ENCODE data around the gene VAMP8. TPM values are rescaled to one million over a fixed set of nuclear protein-coding genes. Genes with fewer than 3 reads are reported as not detected.

The VAMP8 gene
- total RNA-seq, 1 experiment from 2014 or later: 90.8 TPM

GRCh38 chr2:85628658-85629057, 51.3 kb downstream of the VAMP8 start:
- no peak overlapping the region for H3K27ac Mint-ChIP-seq (ENCODE audit: unreplicated experiment)
- H3K27me3 Mint-ChIP-seq (ENCODE audit: unreplicated experiment): no peaks in the 10 kb centered on the region
- no peaks in the 10 kb centered on the region for H3K4me1 Mint-ChIP-seq (ENCODE audit: low read depth, unreplicated experiment)
- DNase-seq: no peak
- H3K9me3 Mint-ChIP-seq (ENCODE audit: low read depth, unreplicated experiment): no peaks in the 10 kb centered on the region
- no peak for TF ChIP-seq CTCF (IDR thresholded peaks at IDR 0.05; ENCODE audit: unreplicated experiment)
- H3K4me3 Mint-ChIP-seq (ENCODE audit: low read depth, unreplicated experiment): no peak overlapping the region
- intact Hi-C loops (cut with micrococcal nuclease; ENCODE audit: unreplicated experiment): no loop called here
- BruUV-seq (replicated peaks): no TSS peak
- CTCF ChIA-PET: interaction anchor here (1.0 kb wide), 1 partner anchor 9 kb away, joined by 3 read pairs; no protein-coding TSS in a partner anchor
- peaks cover 70% of the 10 kb centered on the region for H3K36me3 Mint-ChIP-seq (ENCODE audit: insufficient read depth, unreplicated experiment)

DNA sequence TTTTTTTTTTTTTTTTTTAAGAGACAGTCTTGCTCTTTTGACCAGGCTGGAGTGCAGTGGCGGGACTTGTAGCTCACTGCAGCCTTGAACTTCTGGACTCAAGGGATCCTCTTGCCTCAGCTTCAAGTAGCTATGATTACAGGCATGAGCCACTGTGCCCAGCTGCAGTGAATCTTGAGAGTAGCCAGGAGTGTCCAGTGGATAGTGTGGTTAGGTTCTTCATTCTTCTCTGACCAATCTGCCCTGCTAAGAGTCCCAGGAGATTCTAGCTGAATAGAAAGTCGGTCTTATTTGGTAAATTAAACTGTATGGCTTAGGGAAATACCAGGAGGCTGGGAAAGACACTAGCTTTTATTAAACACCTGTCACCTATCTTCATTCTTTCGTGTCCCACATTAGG, 53.9 kb downstream of the VAMP8 start:
- CTCF ChIA-PET: interaction anchor here (0.7 kb wide), 2 partner anchors 82 to 111 kb away, joined by 5 read pairs; no protein-coding TSS in a partner anchor
- intact Hi-C loops (cut with micrococcal nuclease; ENCODE audit: unreplicated experiment): no loop called here
- no TSS peak for BruUV-seq (replicated peaks)
- DNase-seq: no peak
- Mint-ChIP-seq H3K4me1 (ENCODE audit: low read depth, unreplicated experiment) (no peaks in the 10 kb centered on the region), H3K4me3 (ENCODE audit: low read depth, unreplicated experiment) (no peak overlapping the region), H3K27ac (ENCODE audit: unreplicated experiment) (no peak overlapping the region), H3K36me3 (ENCODE audit: insufficient read depth, unreplicated experiment) (peaks cover 58% of the 10 kb centered on the region), H3K9me3 (ENCODE audit: low read depth, unreplicated experiment) (no peaks in the 10 kb centered on the region), H3K27me3 (ENCODE audit: unreplicated experiment) (no peaks in the 10 kb centered on the region)
- TF ChIP-seq CTCF (IDR thresholded peaks at IDR 0.05; ENCODE audit: unreplicated experiment): no peak

Other genes with a start within 250 kb of the VAMP8 start
- gene TGOLN2, start 249.6 kb upstream of the VAMP8 start, total RNA-seq (2022): 154 and 171 TPM in 2 replicates
- 40.6 and 47.2 TPM in 2 replicates for gene RETSAT, start 223.1 kb upstream of the VAMP8 start, total RNA-seq (2022)
- 12.9 and 15.5 TPM in 2 replicates for gene ELMOD3, start 222.8 kb upstream of the VAMP8 start, total RNA-seq (2022)
- gene CAPG, start 167.2 kb upstream of the VAMP8 start, total RNA-seq (2022): 230 and 238 TPM in 2 replicates
- 1.8 and 2.4 TPM in 2 replicates for gene SH2D6, start 158.9 kb upstream of the VAMP8 start, total RNA-seq (2022)
- gene MAT2A, start 38.4 kb upstream of the VAMP8 start, total RNA-seq (2022): 387 and 393 TPM in 2 replicates
- 66.2 and 67.7 TPM in 2 replicates for gene GGCX, start 16.1 kb upstream of the VAMP8 start, total RNA-seq (2022)
- 10.0 and 10.1 TPM in 2 replicates for gene VAMP5, start 6.8 kb downstream of the VAMP8 start, total RNA-seq (2022)
- gene RNF181, start 18.2 kb downstream of the VAMP8 start, total RNA-seq (2022): 101 and 102 TPM in 2 replicates
- 12.1 and 13.3 TPM in 2 replicates for gene TMEM150A, start 25.1 kb downstream of the VAMP8 start, total RNA-seq (2022)
- 39.2 and 40.4 TPM in 2 replicates for gene C2orf68, start 34.5 kb downstream of the VAMP8 start, total RNA-seq (2022)
- gene USP39, start 38.6 kb downstream of the VAMP8 start, total RNA-seq (2022): 58.4 and 62.6 TPM in 2 replicates
- gene SFTPB, start 90.6 kb downstream of the VAMP8 start, total RNA-seq (2022): not detected in 2 replicates
- gene GNLY, start 116.8 kb downstream of the VAMP8 start, total RNA-seq (2022): not detected in 2 replicates
- gene ATOH8, start 176.4 kb downstream of the VAMP8 start, total RNA-seq (2022): 0.19 and 0.47 TPM in 2 replicates